Measurements from ENCODE around the gene CANT1.
"Not testable (repeated sequence)": the region's sequence is repeated elsewhere in the genome, so short reads cannot be mapped to it uniquely, and the experiment has no call there.

CANT1 gene

GRCh38 chr17:78977997-78978973 lies 31.3 kb downstream of the CANT1 start:
- peak in 2 of 51 donors; percentile 11 to 20 for DNase-seq

DNA sequence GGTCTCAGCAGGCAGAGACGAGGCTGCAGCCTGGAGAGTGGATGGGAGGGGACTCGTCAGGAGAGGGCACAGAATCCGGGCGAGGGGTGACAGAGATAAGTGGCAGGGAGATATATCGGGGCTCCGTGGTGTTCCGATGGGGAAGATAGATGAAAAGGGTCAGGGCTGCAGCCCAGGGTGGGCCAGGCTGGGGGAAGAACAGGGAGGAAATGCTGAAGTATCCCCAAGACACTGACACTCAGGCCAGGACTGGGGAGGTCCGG lies 32.0 kb downstream of the CANT1 start:
- no peak for DNase-seq

DNA sequence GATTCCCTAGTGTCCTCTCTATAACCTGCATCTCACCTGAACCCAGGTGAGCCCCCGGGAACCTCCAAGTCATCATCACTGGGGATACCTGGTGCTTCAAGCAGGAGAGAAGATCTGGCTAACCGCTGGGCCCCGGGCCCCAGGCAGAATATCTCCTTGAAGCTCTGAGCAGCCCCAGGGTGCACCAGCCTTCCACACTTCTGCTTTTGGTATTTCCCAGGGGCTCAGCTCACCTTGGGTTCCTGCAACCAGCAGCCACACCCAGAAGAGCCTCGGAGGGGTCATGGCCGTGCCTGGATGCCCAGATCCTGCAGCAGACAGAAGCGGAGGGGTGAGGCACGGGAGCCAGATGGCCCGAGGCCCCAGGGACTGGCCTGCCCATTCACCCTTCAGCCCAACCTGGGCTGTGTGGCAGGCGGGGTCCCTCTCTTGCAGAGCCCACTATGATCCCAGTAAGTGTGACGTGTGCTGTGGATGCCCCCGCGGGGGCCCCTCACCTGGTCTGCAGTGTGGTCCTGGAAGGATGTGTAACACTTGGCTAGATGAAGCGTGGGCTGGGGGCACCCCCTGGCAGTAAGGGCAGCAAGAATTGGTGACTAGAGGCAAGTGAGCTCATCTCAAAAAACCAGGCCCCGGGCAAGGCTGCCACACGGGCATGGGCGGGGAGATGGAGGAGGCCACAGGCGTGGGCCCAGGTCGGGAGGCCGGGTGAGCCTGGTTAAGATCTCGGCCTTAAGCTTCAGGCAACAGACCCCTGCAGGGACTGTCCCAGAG lies 32.5 kb downstream of the CANT1 start:
- no peak for DNase-seq

DNA sequence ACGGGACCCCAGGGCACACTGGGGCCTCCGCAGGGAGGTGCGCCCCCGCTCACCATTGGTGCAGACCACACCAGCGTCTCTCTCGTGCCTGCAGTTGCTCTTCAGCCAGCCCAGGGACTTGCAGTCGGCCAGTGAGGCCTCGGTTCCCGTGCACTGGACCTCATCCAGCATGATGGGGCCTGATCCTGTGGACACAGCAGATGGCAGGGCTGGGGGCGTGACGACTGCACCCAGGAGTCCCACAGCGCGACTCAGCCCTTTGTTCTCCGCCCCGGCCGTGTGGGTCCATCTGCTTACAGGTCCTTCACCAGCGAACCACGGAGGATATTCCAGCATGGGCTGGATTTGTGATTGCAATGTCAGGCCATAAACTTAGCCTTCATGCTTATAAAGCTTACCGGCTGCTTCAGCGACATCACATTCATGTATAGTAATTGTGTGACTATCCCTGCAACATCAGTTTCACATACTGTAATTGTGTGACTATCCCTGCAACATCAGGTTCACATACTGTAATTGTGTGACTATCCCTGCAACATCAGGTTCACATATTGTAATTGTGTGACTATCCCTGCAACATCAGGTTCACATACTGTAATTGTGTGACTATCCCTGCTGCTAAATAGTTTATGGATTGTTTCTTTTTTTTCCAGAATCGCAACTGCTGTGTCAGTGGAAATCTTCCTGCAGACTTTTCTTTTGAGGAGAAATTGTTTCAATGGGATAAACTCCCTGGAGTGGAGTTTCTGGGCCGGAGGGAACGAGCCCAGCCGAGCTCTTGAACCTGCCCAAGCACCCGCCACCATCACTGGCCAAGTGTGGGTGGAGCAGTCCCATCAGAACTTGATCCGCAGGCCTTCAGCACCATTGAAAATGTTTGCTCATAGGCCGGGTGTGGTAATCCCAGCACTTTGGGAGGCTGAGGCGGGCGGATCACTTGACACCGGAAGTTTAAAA lies 34.7 kb downstream of the CANT1 start:
- DNase-seq = peak in 5 of 51 donors; percentile 12 to 31 (median 21)

- no peak for DNase-seq
These were observed 35.6 kb downstream of the CANT1 start for GRCh38 chr17:78973792-78974520.

DNA sequence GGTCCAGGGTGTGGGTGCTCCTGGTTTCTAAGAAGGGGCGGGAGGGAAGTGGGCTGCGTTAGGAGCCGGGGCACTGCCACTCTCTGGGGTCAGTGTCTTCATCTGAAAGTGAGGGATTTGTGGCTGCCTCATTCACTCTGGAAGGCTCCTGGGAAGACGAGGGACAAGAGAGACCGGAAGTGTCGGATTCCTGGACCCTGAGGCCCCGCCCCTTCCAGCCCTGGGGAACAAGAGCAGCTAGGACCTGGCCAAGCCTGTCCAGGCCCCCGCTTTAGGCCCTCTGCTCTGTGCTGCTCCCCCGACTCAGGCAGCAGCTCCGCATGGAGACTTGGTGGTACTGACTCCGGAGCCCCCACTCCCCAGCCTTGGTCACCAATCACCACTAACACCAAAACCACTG lies 36.4 kb downstream of the CANT1 start:
- DNase-seq = no peak

GRCh38 chr17:78972507-78973105 lies 37.0 kb downstream of the CANT1 start:
- DNase-seq = no peak

DNA sequence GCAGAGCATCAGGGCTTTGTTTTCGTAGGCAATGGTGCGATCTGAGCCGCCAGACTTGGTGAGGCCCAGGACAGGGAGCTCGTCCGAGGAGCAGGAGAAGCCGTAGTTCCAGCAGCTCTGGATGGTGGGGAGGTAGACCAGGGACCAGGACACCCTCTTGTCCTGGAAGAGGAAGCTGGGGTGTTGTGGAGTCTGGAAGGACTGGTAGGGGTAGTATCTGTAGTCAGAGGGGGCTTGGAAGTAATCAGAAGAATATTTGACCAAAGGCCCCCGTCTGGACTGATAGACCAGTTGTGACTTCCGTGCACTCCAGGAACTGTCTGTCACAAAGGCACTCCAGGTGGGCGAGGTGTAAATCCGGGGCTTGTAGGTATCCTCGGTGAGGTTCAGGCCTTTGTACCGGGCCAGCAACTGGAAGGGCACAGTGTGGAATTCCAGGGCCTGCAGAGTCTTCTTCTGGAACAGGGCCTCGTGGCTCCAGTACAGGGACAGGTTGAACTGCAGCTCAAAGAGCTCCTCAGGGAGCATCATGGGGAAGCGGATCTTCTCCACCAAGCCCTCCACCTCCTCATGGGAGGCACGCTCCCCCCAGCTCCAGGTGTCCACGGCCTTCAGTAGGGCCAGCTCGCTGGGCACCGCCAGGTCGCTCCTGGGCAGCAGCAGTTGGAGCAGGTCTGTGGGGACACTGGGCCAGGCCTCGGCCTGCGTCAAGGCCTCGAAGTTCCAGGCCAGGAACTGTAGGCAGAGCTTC lies 37.6 kb downstream of the CANT1 start:
- DNase-seq = no peak

DNA sequence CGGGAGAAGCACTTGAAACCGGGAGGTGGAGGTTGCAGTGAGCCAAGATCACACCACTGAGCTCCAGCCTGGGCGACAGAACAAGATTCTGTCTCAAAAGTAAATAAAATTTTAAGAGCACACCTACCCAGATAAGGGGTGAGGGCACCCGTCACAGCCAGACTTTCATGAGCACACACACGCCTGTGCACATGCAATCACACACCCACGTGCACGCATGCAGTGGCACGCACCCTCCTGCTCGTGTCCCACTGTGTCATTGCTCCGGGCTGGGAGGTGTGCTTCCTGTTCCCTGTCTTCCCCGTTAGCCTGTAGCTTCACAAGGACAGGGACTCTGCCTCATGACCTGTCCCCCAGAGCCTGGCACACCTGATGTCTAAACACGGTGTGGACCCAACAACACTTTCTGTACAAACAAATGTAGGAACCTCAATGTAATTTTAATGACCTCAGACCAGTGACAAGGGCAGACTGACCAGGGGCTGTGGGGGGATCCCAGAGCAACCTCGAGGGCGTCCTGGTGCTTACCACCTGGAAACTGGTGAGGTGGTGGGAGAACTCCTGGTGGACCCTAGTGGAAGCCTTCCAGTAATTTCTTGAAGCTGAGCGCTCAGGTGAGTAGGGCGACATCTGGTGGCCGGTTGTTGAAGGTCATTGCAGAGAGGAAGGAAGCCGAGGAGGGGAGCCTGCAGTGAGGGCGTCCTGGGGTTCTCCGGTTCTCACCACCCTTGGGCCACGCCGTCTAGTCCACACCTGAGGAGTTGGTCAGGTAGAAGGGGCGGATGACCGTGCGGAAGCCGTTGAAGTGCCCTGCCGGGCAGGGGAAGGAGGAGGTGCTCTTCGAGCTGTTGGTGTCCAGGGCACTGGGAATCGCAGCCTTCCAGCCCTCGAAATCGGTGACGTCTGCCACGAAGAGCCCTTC lies 38.5 kb downstream of the CANT1 start:
- DNase-seq = peak in 49 of 51 donors; percentile 21 to 87 (median 60)

- no peak for DNase-seq
These were observed 39.7 kb downstream of the CANT1 start for GRCh38 chr17:78969865-78970264.

GRCh38 chr17:78967782-78968362 lies 41.7 kb downstream of the CANT1 start:
- no peak for DNase-seq

- no peak for DNase-seq
These were observed 42.5 kb downstream of the CANT1 start for GRCh38 chr17:78966910-78967600.

- DNase-seq = no peak
These were observed 43.3 kb downstream of the CANT1 start for GRCh38 chr17:78966123-78966813.

- DNase-seq = peak in 1 of 51 donors; percentile 15
These were observed 44.1 kb downstream of the CANT1 start for GRCh38 chr17:78965491-78965924.

DNA sequence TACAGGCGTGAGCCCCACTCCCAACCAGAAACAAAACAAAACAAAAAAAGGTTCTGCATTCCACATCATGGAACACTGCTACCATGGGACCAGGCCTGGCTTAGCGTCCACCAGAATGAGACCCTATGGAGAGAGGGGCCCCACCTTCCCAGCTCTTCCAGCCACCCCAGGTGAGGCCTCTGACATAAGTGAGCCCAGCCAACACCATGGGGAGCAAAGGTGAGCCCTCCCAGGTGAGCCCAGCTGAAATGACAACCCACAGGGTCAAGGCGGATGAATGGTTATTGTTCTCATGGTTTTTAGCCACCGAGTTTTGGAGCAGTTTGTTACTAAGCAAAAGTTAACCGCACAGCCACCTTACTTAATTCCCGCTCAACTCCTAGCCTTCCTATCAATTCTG lies 46.2 kb downstream of the CANT1 start:
- DNase-seq = no peak

GRCh38 chr17:78962984-78963348 lies 46.6 kb downstream of the CANT1 start:
- not testable (repeated sequence) for DNase-seq
